Pancreas (tissue), 10 donors: ENCODE measurements around the gene BBIP1. TPM values are rescaled to one million over a fixed set of nuclear protein-coding genes. Genes with fewer than 3 reads are reported as not detected.

Experiments
- ATAC-seq, 4 donors: fragments of 200-7000 bp; cut with Tn5 transposase; one replicate each; pipeline versions ENCODE4 v1.8.0 to v1.9.1; 2020; ENCODE audit warnings: mild to moderate bottlenecking in 4 of 4, moderate library complexity in 4 of 4
- DNase-seq, 6 donors: peaks; one replicate each; pipeline ENCODE4 v3.0.0-alpha.2; 2020
- FAIRE-seq: peaks from 2 replicates; lab custom pipeline; 2012; peaks lifted over from hg19 to GRCh38; lab: Jason Lieb, UNC
- H3K27ac ChIP-seq, 4 donors: fragments of 200-600 bp; sonication (generic); 1 replicate in 3 of 4; 2 replicates in 1 of 4; pipeline versions ENCODE4 v1.5.0 to v1.8.0; 2020
- H3K27me3 ChIP-seq, 4 donors: fragments of 200-600 bp; one replicate each; pipeline ENCODE4 v1.8.0; 2021
- H3K36me3 ChIP-seq, 3 donors: fragments of 200-600 bp; sonication (generic) in 1 of 3; one replicate each; pipeline versions ENCODE4 v1.5.0 to v1.8.0; 2020 to 2021
- H3K4me1 ChIP-seq, 3 donors: fragments of 200-600 bp; one replicate each; pipeline ENCODE4 v1.8.0; 2021
- H3K4me3 ChIP-seq, 4 donors: fragments of 200-600 bp; sonication (generic) in 2 of 4; one replicate each; pipeline versions ENCODE4 v1.5.0 to v1.8.0; 2020 to 2021
- H3K9me3 ChIP-seq, 4 donors: fragments of 200-600 bp; one replicate each; pipeline ENCODE4 v1.8.0; 2021
- WGBS, 2 donors: extraction: QIAGEN DNeasy Blood & Tissue Kit; methylation state at CpG; one replicate each; pipeline ENCODE4 v1.1.7; 2013; 5-methylcytosine and 5-hydroxymethylcytosine counted together
- intact Hi-C, 3 donors: fragments of 100-400 bp; cut with DNase I; formaldehyde crosslinking; loops; one replicate each; pipeline versions ENCODE4 v1.11.1 to v1.14.2; 2022
- polyA plus RNA-seq, 2 donors: library from polyadenylated mRNA; stranded (reverse); fragments of 200-250 nt; gene quantifications; one replicate each; pipeline ENCODE4 v1.2.3, GENCODE V29; 2013
- total RNA-seq, 6 donors: library from RNA; stranded (reverse); fragmentation: NEBNext Ultra II Directional in 4 of 6; extraction: Animal tissue kit (Norgen Biotek cat#: 25700) in 4 of 6; gene quantifications; one replicate each; pipeline versions ENCODE4 v1.2.1 to v1.2.4, GENCODE V29; 2021 to 2023
- TF ChIP-seq, protein P1 (sequence below), 4 donors: fragments of 200-600 bp; sonication (generic) in 3 of 4; IDR thresholded peaks; one replicate each; pipeline versions ENCODE4 v1.5.0 to v1.8.0; 2021; ENCODE audit warnings: antibody characterized with exemption in 4 of 4
- donor health status: healthy with polysubstance abuse.
- donor health status: DM: no; HTN: no; CAD: no; lungs with moderate emphysema.
- donor health status: DM: no; HTN: no; CAD: no.
- donor health status: control.
- donor health status: control.
- donor health status: Bipolar disorder and iron deficiency.
- donor health status: DM: yes; HTN: yes; CAD: no.
- donor health status: DM: no; HTN: no; CAD: no.
- donor health status: DM: no; HTN: no; CAD: no.
- donor health status: DM: yes; HTN: yes; CAD: no.

Gene BBIP1
- total and polyA plus RNA-seq, 8 donors, result 4.2 to 21.1 (median 8.4) TPM

- FAIRE-seq (no peak), ATAC-seq (no peak), DNase-seq (peak in 1 of 6 donors; percentile 46)
- Histone ChIP-seq H3K27ac (peak overlapping the region; percentile 96 to 100 (median 98)), H3K4me1 (peaks cover 5 to 40% (median 19%) of the 10 kb centered on the region in 3 donors), H3K4me3 (peak overlapping the region in 3 of 4 donors; percentile 93 to 98 (median 98)), H3K9me3 (no peaks in the 10 kb centered on the region), H3K36me3 (peaks cover 4 to 49% (median 7%) of the 10 kb centered on the region in 3 donors), H3K27me3 (no peaks in the 10 kb centered on the region)
- intact Hi-C loops, result no loop called here
- TF ChIP-seq, protein P1, sequence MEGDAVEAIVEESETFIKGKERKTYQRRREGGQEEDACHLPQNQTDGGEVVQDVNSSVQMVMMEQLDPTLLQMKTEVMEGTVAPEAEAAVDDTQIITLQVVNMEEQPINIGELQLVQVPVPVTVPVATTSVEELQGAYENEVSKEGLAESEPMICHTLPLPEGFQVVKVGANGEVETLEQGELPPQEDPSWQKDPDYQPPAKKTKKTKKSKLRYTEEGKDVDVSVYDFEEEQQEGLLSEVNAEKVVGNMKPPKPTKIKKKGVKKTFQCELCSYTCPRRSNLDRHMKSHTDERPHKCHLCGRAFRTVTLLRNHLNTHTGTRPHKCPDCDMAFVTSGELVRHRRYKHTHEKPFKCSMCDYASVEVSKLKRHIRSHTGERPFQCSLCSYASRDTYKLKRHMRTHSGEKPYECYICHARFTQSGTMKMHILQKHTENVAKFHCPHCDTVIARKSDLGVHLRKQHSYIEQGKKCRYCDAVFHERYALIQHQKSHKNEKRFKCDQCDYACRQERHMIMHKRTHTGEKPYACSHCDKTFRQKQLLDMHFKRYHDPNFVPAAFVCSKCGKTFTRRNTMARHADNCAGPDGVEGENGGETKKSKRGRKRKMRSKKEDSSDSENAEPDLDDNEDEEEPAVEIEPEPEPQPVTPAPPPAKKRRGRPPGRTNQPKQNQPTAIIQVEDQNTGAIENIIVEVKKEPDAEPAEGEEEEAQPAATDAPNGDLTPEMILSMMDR (IDR thresholded peaks at IDR 0.05), result no peak
- WGBS, 2 donors, result 25 to 38% methylated on average over 2 of the region's 2 CpGs
Measured at GRCh38 chr10:110876000-110876399, 43.0 kb downstream of the BBIP1 start.

DNA sequence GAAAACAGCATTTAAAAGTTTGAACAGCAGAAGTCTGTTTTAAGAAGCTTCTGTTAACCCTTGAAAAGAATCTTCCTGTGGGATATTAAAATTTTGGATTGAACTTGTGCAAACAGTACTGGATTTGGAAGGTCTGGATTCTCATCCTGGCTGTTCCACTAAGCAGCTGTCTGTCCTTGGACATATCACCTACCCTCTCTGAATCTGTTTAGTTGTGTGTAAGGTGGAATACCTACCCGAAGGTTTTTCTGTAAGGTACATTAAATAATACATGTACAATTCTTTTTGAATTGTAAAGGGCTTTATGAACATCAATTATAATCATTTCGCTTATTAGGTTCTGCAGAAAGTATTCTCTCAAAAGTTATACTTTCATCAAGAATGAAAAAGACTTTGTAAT, 45.0 kb downstream of the BBIP1 start:
- peak overlapping the region; percentile 96 to 100 (median 98) for H3K27ac ChIP-seq
- H3K27me3 ChIP-seq, result no peaks in the 10 kb centered on the region
- ATAC-seq, result no peak
- 13 to 14% methylated on average over 2 of the region's 2 CpGs for WGBS, 2 donors
- H3K4me3 ChIP-seq, result peak overlapping the region; percentile 88 to 98 (median 96)
- DNase-seq, result no peak
- FAIRE-seq, result no peak
- no peaks in the 10 kb centered on the region for H3K9me3 ChIP-seq
- intact Hi-C loops, result no loop called here
- peaks cover 15 to 32% (median 16%) of the 10 kb centered on the region in 3 donors for H3K4me1 ChIP-seq
- H3K36me3 ChIP-seq, result peaks cover 4 to 30% (median 7%) of the 10 kb centered on the region in 3 donors
- TF ChIP-seq, protein P1 (IDR thresholded peaks at IDR 0.05), result no peak

DNA sequence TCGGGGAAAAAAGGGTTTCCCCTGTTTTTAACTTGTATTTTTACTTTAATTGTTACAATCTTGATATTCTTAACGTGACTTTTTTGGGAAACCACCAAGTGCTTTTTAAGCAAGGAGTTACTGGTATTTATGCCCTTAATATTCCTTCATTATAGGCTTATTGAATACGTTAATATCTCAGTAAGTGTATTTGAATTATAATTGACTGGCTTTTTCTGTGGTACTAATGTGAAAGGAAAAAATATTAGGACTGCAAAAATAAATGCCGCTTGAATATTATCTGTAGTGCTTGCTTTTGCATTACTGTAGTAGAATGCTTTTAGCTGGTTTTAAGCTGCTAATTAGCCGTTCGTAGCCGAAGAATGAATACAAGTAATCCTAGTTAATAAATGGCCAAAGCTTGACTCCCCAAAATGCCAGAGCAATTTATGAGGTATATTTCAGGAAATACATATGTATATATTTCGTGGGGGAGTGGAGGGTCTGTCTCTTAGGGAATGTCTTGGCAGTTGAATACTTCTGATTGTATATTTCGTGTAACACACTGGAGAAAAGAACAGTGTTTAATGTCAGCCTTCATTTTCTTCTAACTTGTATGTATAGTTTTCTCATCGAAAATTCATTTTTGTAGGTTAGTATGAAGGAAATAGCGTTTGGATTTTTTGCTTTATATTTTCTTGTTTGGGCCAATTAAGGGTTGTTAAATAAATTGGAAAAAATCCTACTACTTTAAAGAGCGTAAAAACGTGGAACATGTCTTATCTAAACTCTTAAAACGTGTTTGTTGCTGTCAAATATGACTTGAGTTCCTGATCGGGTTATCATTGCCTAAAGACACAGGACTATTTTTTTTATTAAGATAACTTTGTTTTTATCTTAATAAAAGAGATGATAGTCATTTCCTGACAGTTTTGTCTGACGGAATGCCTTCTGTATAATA, 45.7 kb downstream of the BBIP1 start:
- TF ChIP-seq, protein P1 (IDR thresholded peaks at IDR 0.05), result no peak
- WGBS, 2 donors, result 0 to 1% methylated on average over 16 of the region's 16 CpGs
- intact Hi-C loops, result no loop called here
- Histone ChIP-seq H3K27ac (peak overlapping the region; percentile 96 to 100 (median 98)), H3K36me3 (peaks cover 2 to 23% (median 7%) of the 10 kb centered on the region in 3 donors), H3K9me3 (no peaks in the 10 kb centered on the region), H3K4me3 (peak overlapping the region; percentile 88 to 98 (median 96)), H3K27me3 (no peaks in the 10 kb centered on the region), H3K4me1 (peaks cover 15 to 31% (median 23%) of the 10 kb centered on the region in 3 donors)
- ATAC-seq (no peak), FAIRE-seq (peak; percentile 68), DNase-seq (no peak)

GRCh38 chr10:110872145-110872983, 46.6 kb downstream of the BBIP1 start:
- Histone ChIP-seq H3K27me3 (no peaks in the 10 kb centered on the region), H3K27ac (peak overlapping the region; percentile 96 to 100 (median 98)), H3K4me1 (peaks cover 11 to 29% (median 26%) of the 10 kb centered on the region in 3 donors), H3K9me3 (no peaks in the 10 kb centered on the region), H3K36me3 (peaks cover 0 to 14% (median 7%) of the 10 kb centered on the region in 3 donors), H3K4me3 (peak overlapping the region; percentile 88 to 98 (median 96))
- 0 to 1% methylated on average over 54 to 70 of the region's 70 CpGs for WGBS, 2 donors
- TF ChIP-seq, protein P1 (IDR thresholded peaks at IDR 0.05), result no peak
- intact Hi-C loops, result no loop called here
- FAIRE-seq (no peak), ATAC-seq (peak; percentile 43 to 64 (median 56)), DNase-seq (peak; percentile 66 to 91 (median 80))
